GM23338 (cell line): ENCODE data around the gene TMEM121. TPM values are rescaled to one million over a fixed set of nuclear protein-coding genes. Genes with fewer than 3 reads are reported as not detected.

Source experiments
- ATAC-seq: fragments of 200-7000 bp; cut with Tn5 transposase; 3 replicates; pipeline ENCODE4 v1.9.1; 2020
- DNase-seq: peaks from one replicate; pipeline ENCODE4 v3.0.0-alpha.2; 2015; ENCODE audit warnings: low spot score
- H2AFZ ChIP-seq: fragments of 200-600 bp; sonication (generic); 2 replicates; pipeline ENCODE4 v1.8.0; 2016; ENCODE audit warnings: antibody characterized with exemption, mild to moderate bottlenecking, moderate library complexity
- H3F3A ChIP-seq: fragments of 200-600 bp; sonication (generic); replicated peaks from 2 replicates; pipeline ENCODE4 v1.8.0; 2017; ENCODE audit warnings: antibody characterized with exemption, mixed run types, low read depth
- H3K27ac ChIP-seq: fragments of 200-600 bp; sonication (generic); 2 replicates; pipeline ENCODE4 v1.6.1; 2016; ENCODE audit warnings: low read depth
- H3K27me3 ChIP-seq: fragments of 200-600 bp; sonication (generic); 2 replicates; pipeline ENCODE4 v1.8.0; 2016; ENCODE audit warnings: mild to moderate bottlenecking, mixed run types, moderate library complexity; ENCODE audit not compliant: insufficient read depth
- H3K36me3 ChIP-seq: fragments of 200-600 bp; sonication (generic); 2 replicates; pipeline ENCODE4 v1.8.0; 2016; ENCODE audit warnings: mild to moderate bottlenecking; ENCODE audit not compliant: insufficient read depth
- H3K4me1 ChIP-seq: fragments of 200-600 bp; sonication (generic); 2 replicates; pipeline ENCODE4 v1.8.0; 2016; ENCODE audit warnings: mild to moderate bottlenecking, moderate library complexity; ENCODE audit not compliant: insufficient read depth
- H3K4me2 ChIP-seq: fragments of 200-600 bp; sonication (generic); 2 replicates; pipeline ENCODE4 v1.7.1; 2017; ENCODE audit warnings: mixed run types
- H3K4me3 ChIP-seq: fragments of 200-600 bp; sonication (generic); 2 replicates; pipeline ENCODE4 v1.6.1; 2016; ENCODE audit warnings: mixed run types
- H3K79me2 ChIP-seq: fragments of 200-600 bp; sonication (generic); replicated peaks from 2 replicates; pipeline ENCODE4 v1.8.0; 2017; ENCODE audit warnings: mild to moderate bottlenecking; ENCODE audit not compliant: insufficient read depth
- H3K9me2 ChIP-seq: fragments of 200-600 bp; sonication (generic); 2 replicates; pipeline ENCODE4 v1.8.0; 2017; ENCODE audit not compliant: insufficient read depth
- H4K20me1 ChIP-seq: fragments of 200-600 bp; sonication (generic); replicated peaks from 2 replicates; pipeline ENCODE4 v1.8.0; 2017; ENCODE audit warnings: mild to moderate bottlenecking; ENCODE audit not compliant: insufficient read depth
- H3K27ac Mint-ChIP-seq: 2 replicates; pipeline ENCODE4 v1.8.0; 2020; ENCODE audit warnings: inconsistent platforms, mild to moderate bottlenecking, moderate library complexity, mixed read lengths
- H3K27me3 Mint-ChIP-seq: 3 replicates; pipeline ENCODE4 v1.8.0; 2022; ENCODE audit warnings: low read depth, mild to moderate bottlenecking, moderate library complexity, mixed read lengths, inconsistent platforms; ENCODE audit not compliant: insufficient read depth, poor library complexity
- H3K36me3 Mint-ChIP-seq: 3 replicates; pipeline ENCODE4 v1.8.0; 2021; ENCODE audit warnings: low read depth, mild to moderate bottlenecking, inconsistent platforms, moderate library complexity, mixed read lengths
- H3K4me1 Mint-ChIP-seq: 3 replicates; pipeline ENCODE4 v1.8.0; 2020; ENCODE audit warnings: mild to moderate bottlenecking, inconsistent platforms, mixed read lengths
- H3K4me3 Mint-ChIP-seq: 3 replicates; pipeline ENCODE4 v1.8.0; 2021; ENCODE audit warnings: moderate library complexity, mild to moderate bottlenecking, inconsistent platforms, mixed read lengths
- H3K9me3 Mint-ChIP-seq: 3 replicates; pipeline ENCODE4 v1.8.0; 2020; ENCODE audit warnings: moderate library complexity, mild to moderate bottlenecking, inconsistent platforms, mixed read lengths
- CREB1 ChIP-seq: fragments of 250-450 bp; sonication (Bioruptor Pico); IDR thresholded peaks from 2 replicates; pipeline ENCODE4 v1.5.0; 2020; ENCODE audit warnings: low read depth, mild to moderate bottlenecking, moderate library complexity
- CTCF ChIP-seq, 2 experiments: fragments of 200-600 bp in 1 of 2; sonication (generic) in 1 of 2; conservative IDR thresholded peaks; 2 replicates each; pipeline versions ENCODE4 v1.5.1 to v1.6.1; 2016 to 2017; ENCODE audit warnings: antibody characterized with exemption in 2 of 2, low read depth in 2 of 2, mild to moderate bottlenecking in 2 of 2, moderate library complexity in 1 of 2
- ETS1 ChIP-seq: IDR thresholded peaks from 2 replicates; pipeline ENCODE4 v1.6.1; 2016; ENCODE audit warnings: antibody characterized with exemption
- EZH2 ChIP-seq: fragments of 200-600 bp; sonication (generic); IDR thresholded peaks from one replicate; pipeline ENCODE4 v1.8.0; 2017; ENCODE audit warnings: antibody characterized with exemption, mild to moderate bottlenecking, low read depth; ENCODE audit not compliant: unreplicated experiment
- EZH2phosphoT487 ChIP-seq: fragments of 200-600 bp; sonication (generic); IDR thresholded peaks from one replicate; pipeline ENCODE4 v1.8.1; 2018; ENCODE audit warnings: antibody characterized with exemption; ENCODE audit not compliant: unreplicated experiment
- JUNB ChIP-seq: IDR thresholded peaks from one replicate; pipeline ENCODE4 v1.6.1; 2016; ENCODE audit warnings: antibody characterized with exemption; ENCODE audit not compliant: unreplicated experiment
- NANOG ChIP-seq: IDR thresholded peaks from 2 replicates; pipeline ENCODE4 v1.6.1; 2016; ENCODE audit warnings: antibody characterized with exemption, borderline replicate concordance
- POLR2AphosphoS5 ChIP-seq: IDR thresholded peaks from 2 replicates; pipeline ENCODE4 v1.6.1; 2016; ENCODE audit warnings: antibody characterized with exemption, low read depth
- REST ChIP-seq: IDR thresholded peaks from one replicate; pipeline ENCODE4 v1.6.1; 2018; ENCODE audit warnings: antibody characterized with exemption; ENCODE audit not compliant: unreplicated experiment
- STAT1 ChIP-seq: IDR thresholded peaks from one replicate; pipeline ENCODE4 v1.6.1; 2016; ENCODE audit warnings: antibody characterized with exemption; ENCODE audit not compliant: unreplicated experiment
- ZNF114 ChIP-seq: fragments of 250-450 bp; sonication (Bioruptor Pico); IDR thresholded peaks from 2 replicates; pipeline ENCODE4 v1.5.0; 2020; ENCODE audit warnings: mild to moderate bottlenecking, moderate library complexity
- ZNF331 ChIP-seq: fragments of 250-450 bp; sonication (Bioruptor Pico); IDR thresholded peaks from 2 replicates; pipeline ENCODE4 v1.5.0; 2020; ENCODE audit warnings: low read depth, mild to moderate bottlenecking, moderate library complexity
- ZNF462 ChIP-seq: fragments of 250-450 bp; sonication (Bioruptor Pico); IDR thresholded peaks from 2 replicates; pipeline ENCODE4 v1.5.0; 2020; ENCODE audit warnings: mild to moderate bottlenecking, moderate library complexity
- polyA plus RNA-seq: library from polyadenylated mRNA; unstranded; fragments of >200 nt; fragmentation: Nextera tagmentation; extraction: Ambion mirVana; gene quantifications from 2 replicates; pipeline ENCODE4 v1.2.1, GENCODE V29; 2016
- total RNA-seq: library from RNA; depleted of rRNA; stranded (reverse); fragments of >200 nt; shearing (Covaris generic); gene quantifications from 2 replicates; pipeline ENCODE4 v1.2.3, GENCODE V29; 2014

Gene TMEM121
- total and polyA plus RNA-seq, 2 experiments from 2014 or later: 0.13 to 1.3 TPM

- H3K27me3 ChIP-seq: peaks cover 20% of the 10 kb centered on the region
- H3F3A ChIP-seq: peaks cover 4% of the 10 kb centered on the region; the same call in 1 of the 2 replicates
- H3K27ac Mint-ChIP-seq: no peak overlapping the region
- no peak overlapping the region for H3K4me3 ChIP-seq
- TF ChIP-seq REST (no peak), POLR2AphosphoS5 (no peak), ZNF114 (no peak), EZH2 (no peak), CREB1 (CRISPR knock-in tag) (no peak), ETS1 (no peak), ZNF462 (CRISPR knock-in tag) (no peak), NANOG (no peak), EZH2phosphoT487 (no peak), STAT1 (no peak), JUNB (no peak), ZNF331 (no peak), CTCF (conservative IDR thresholded peaks at IDR 0.05; ENCODE audit: low read depth in 2 of 2) (no peak)
- no peaks in the 10 kb centered on the region for H3K36me3 Mint-ChIP-seq
- ATAC-seq (no peak), DNase-seq (no peak)
- H3K27ac ChIP-seq: no peak overlapping the region
- H3K4me1 Mint-ChIP-seq: peaks cover 5% of the 10 kb centered on the region; the same call in 2 of the 3 replicates
- no peak overlapping the region for H3K4me3 Mint-ChIP-seq
- H3K79me2 ChIP-seq: no peaks in the 10 kb centered on the region
- no peak overlapping the region for H2AFZ ChIP-seq
- H3K9me3 Mint-ChIP-seq: peaks cover 6% of the 10 kb centered on the region; the same call in 2 of the 3 replicates
- H3K36me3 ChIP-seq: no peaks in the 10 kb centered on the region
- H3K4me1 ChIP-seq: peaks cover 4% of the 10 kb centered on the region; the same call in 1 of the 2 replicates
- H3K27me3 Mint-ChIP-seq: peaks cover 24% of the 10 kb centered on the region
- no peak overlapping the region for H3K4me2 ChIP-seq
- H3K9me2 ChIP-seq: peaks cover 3% of the 10 kb centered on the region; the same call in 1 of the 2 replicates
- no peaks in the 10 kb centered on the region for H4K20me1 ChIP-seq
Measured at GRCh38 chr14:105492971-105493871, 33.2 kb upstream of the TMEM121 start.
